GM12801 (cell line): ENCODE results near the gene RHBDL1.

ENCODE experiments used
- TF ChIP-seq, protein P1 (sequence below): IDR thresholded peaks from one replicate; pipeline ENCODE4 v1.5.1; 2011; ENCODE audit warnings: control low read depth; ENCODE audit not compliant: insufficient read length; ENCODE audit errors: extremely low read depth

Gene RHBDL1

DNA sequence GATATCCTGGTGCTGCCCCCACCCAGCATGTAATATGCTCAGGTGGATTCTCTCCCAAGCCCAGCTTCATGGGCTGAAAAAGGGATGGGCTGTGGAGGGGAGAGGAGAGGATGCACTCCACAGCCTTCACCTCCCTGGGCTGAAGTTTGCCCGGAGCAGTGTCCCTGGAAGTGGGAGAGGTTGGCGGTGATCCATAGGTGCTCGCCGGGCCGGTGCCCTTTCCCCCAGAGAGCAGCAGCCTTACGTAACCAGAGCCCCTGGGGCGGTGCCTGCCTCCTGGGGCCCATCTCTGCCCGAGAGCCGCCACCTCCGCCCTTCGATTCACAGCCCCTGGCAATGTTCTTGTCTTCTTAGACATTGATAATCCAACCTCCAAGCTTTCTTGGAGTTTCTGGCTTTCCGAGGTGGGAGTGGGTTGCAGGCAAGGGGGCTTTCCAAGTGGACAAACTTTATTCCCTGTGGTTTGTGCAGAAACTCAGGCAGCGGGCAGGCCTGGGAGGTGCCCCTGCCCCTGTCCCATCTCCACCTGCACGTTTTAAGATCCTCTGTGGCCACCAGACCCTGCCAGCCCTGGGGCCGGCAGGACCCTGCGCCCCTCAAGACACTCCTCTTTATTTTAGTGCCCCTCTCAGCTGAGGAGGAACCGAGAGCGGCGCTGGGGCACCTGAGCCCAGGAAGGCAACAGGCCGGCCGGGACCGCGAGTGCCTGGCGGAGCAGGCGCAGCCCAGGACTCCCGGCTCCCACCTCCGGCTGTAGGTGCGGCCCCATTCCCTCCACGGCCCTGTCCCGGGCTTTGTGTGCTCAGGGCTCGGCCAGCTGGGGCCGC is 29.4 kb upstream of the RHBDL1 start:
- TF ChIP-seq, protein P1, sequence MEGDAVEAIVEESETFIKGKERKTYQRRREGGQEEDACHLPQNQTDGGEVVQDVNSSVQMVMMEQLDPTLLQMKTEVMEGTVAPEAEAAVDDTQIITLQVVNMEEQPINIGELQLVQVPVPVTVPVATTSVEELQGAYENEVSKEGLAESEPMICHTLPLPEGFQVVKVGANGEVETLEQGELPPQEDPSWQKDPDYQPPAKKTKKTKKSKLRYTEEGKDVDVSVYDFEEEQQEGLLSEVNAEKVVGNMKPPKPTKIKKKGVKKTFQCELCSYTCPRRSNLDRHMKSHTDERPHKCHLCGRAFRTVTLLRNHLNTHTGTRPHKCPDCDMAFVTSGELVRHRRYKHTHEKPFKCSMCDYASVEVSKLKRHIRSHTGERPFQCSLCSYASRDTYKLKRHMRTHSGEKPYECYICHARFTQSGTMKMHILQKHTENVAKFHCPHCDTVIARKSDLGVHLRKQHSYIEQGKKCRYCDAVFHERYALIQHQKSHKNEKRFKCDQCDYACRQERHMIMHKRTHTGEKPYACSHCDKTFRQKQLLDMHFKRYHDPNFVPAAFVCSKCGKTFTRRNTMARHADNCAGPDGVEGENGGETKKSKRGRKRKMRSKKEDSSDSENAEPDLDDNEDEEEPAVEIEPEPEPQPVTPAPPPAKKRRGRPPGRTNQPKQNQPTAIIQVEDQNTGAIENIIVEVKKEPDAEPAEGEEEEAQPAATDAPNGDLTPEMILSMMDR: no peak

DNA sequence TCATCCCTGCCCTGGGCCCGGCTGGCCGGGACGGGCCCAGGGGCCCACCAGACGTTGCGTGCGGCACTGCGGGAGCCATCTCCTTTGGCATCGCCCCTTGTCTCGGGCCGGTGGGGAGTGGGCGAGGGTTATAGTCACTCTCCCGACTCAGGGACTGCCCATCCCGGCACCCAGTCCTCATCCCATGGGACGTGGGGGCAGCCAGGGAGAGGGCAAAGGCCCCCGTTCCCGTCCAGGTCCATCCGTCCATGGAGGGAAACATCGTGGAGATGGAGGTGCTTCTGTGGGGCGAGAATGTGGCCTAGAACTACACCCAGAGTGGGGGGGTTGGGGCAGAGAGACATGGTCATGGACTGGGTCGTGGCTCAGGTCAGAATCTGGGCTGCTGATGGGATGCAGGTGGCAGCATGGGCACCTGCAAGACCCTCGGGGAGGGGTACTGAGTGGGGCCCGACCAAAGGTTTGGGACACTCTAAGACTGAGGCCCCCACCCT is 28.7 kb upstream of the RHBDL1 start:
- TF ChIP-seq, protein P1: no peak

DNA sequence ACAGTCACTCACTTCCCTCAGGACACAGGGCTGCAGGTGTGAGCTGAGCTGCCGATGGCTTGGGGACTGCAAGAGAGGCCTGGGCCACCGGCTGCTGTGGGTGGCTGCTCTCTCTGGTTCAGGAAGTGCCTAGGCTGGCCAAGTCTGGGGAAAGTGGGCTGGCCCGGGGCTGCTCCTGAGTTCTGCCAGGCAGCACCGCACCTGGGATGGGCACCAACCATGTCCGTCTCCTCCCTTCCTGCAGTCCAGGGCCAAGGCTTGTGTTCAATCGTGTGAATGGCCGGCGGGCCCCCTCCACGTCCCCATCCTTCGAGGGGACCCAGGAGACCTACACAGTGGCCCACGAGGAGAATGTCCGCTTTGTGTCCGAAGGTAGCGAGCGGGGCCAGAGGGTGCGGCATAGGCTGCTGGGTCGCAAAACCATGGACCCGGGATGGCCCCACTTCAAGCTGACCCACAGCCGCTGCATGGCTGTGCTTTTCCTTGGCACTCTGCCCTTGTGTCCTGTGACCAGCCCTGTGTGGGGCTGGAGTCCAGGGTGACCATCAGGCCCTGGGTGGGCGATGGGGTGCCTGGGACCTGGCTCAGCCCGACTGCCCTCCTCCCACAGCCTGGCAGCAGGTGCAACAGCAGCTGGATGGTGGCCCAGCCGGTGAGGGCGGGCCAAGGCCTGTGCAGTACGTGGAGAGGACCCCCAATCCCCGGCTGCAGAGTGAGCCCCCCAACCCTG is 28.1 kb upstream of the RHBDL1 start:
- TF ChIP-seq, protein P1: no peak

DNA sequence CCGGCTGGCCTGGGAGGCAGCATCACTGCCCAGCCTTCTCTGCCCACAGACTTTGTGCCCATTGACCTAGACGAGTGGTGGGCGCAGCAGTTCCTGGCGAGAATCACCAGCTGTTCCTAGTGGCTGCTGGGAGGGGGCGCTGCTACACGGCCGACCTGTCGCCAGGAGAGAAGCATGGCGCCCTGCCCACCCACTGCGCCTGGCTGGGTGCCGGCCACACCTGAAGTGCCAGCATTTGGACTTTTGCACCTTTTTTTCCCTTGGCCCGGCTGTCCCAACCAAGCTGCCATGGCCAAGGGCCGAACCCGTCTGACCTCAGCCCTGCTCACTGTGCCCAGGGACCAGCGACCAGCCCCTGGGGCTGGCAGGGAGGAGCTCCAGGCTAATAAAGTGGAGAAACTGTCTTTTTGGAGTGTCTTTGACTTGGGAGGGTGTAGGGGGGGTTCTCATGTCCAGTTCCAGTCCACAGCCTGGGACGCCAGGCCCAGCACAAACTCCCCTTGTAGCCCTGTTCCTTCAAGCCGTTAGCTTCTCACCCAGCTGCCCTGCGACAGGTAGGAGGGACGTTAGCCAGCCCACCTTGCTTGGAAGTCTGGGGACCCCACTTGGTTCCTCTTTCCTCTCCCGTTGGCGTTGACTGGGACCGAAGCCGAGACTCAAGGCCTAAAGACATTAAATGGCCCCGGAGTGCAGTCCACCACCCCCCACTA is 27.2 kb upstream of the RHBDL1 start:
- TF ChIP-seq, protein P1: no peak

DNA sequence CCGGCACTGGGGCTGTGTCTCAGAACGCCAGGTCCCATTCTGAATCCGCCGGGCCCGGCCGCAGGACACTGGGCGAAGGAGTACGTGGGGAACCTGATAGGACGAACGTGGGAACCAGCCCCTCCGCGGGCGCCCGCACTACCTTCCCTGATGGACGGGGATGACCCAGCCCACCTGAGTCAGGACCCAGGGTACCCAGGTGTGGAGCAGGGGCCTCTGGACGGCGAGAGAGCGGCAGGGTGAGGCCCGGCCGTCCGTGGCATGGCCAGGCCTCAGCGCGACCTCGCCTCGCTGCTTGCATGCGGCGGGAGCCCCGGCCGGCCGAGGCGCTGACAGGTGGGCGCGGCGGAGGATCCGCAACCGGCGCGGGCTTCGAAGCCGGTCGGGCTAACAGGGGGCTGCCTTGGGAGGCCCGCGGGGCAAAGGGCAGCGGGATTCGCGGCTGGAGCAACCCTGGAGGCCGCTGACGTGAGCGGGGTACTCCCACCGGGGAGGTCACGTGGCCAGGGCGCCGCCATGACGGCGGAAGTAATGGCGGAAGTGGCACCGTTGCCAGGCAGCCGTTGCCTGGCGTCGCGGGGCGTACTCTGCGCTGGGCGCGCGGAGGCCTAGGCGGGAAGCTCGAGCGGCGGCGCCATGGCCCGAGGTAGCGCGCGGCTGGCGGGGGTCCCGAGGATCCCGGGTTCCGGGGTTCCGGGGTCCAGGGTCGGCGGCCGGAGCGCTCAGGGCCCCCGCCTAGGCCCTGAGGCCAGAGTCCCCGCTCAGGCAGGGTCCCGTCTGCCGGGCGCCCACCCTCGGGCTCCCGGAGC is 26.5 kb upstream of the RHBDL1 start, which contains the start of gene WDR90:
Gene WDR90, plus strand, starts transcription at position 585 of the 809 bp plus-strand sequence. Its CDS starts 52 bp downstream, at position 637.
- TF ChIP-seq, protein P1: no peak

DNA sequence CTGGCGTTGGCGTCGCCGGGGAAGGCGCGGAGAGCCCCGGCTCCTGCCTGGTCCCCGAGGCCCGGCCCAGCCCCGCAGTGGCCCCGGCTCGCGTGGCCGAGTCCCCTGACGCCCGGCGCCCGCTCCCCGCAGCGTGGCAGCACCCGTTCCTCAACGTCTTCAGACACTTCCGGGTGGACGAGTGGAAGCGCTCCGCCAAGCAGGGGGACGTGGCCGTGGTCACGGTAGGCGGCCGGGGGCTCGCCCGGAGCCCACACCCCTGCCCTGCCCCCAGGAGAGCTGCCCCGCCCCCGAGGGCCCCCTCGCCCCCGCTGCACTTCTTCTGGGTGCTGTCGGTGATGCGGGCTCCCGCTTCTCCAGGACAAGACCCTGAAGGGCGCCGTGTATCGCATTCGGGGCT is 25.8 kb upstream of the RHBDL1 start:
- TF ChIP-seq, protein P1: no peak
